ENCODE measurements around the gene NAGS. TPM values are rescaled to one million over a fixed set of nuclear protein-coding genes. Genes with fewer than 3 reads are reported as not detected.

The NAGS gene
- total RNA-seq, 1 donor from 2014 or later = 0.49 TPM

- peaks cover 3% of the 10 kb centered on the region for H3K4me1 Mint-ChIP-seq (ENCODE audit: low read depth, unreplicated experiment)
- H3K9me3 Mint-ChIP-seq (ENCODE audit: unreplicated experiment) = peaks cover 5% of the 10 kb centered on the region
- no peaks in the 10 kb centered on the region for H3K36me3 Mint-ChIP-seq (ENCODE audit: unreplicated experiment)
- H3K27me3 Mint-ChIP-seq (ENCODE audit: unreplicated experiment) = peaks cover 15% of the 10 kb centered on the region
- H3K4me3 Mint-ChIP-seq (ENCODE audit: unreplicated experiment) = peak overlapping the region; percentile 90
- peak; percentile 82 for TF ChIP-seq CTCF (IDR thresholded peaks at IDR 0.05; ENCODE audit: partially characterized antibody, unreplicated experiment)
- H3K27ac Mint-ChIP-seq (ENCODE audit: unreplicated experiment) = peak overlapping the region; percentile 17
- peak; percentile 97 for DNase-seq
These were observed 2.4 kb downstream of the NAGS start for GRCh38 chr17:44006598-44007345.

DNA sequence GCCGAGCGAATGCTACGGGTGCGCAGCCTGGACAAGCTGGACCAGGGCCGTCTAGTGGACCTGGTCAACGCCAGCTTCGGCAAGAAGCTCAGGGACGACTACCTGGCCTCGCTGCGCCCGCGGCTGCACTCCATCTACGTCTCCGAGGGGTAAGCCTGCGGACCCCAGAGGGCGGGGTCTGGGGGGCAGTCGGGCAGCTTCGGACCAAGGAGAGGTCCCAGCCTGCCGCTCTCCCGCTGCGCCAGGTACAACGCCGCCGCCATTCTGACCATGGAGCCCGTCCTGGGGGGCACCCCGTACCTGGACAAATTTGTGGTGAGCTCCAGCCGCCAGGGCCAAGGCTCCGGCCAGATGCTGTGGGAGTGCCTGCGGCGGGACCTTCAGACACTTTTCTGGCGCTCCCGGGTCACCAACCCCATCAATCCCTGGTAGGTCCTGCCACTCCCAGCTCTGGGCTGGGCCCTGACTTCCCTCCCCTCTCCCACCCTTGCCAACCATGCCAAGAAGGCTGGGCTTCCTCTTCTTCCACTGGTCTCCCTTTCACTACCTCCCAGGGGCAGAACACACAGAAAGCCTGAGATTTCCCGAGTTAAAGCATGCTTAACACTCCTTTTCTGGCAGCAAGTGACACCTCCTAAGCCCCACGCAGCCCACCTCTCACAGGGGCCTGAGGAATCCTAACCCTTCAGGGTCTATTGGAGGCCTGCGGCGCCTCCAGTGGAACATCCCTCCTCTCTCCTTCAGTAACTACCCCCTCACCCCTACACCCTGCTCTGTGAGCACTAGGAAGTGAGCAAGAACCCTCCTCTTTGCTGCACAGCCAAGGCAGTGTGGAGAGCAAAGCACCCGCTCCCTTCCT lies 3.2 kb downstream of the NAGS start:
- Mint-ChIP-seq H3K27me3 (ENCODE audit: unreplicated experiment) (peaks cover 15% of the 10 kb centered on the region), H3K9me3 (ENCODE audit: unreplicated experiment) (peaks cover 5% of the 10 kb centered on the region), H3K36me3 (ENCODE audit: unreplicated experiment) (no peaks in the 10 kb centered on the region), H3K4me1 (ENCODE audit: low read depth, unreplicated experiment) (peaks cover 3% of the 10 kb centered on the region), H3K27ac (ENCODE audit: unreplicated experiment) (no peak overlapping the region), H3K4me3 (ENCODE audit: unreplicated experiment) (peak overlapping the region; percentile 90)
- no peak for DNase-seq
- TF ChIP-seq CTCF (IDR thresholded peaks at IDR 0.05; ENCODE audit: partially characterized antibody, unreplicated experiment) = peak; percentile 60

- DNase-seq = no peak
- Mint-ChIP-seq H3K9me3 (ENCODE audit: unreplicated experiment) (peaks cover 5% of the 10 kb centered on the region), H3K4me1 (ENCODE audit: low read depth, unreplicated experiment) (peaks cover 3% of the 10 kb centered on the region), H3K4me3 (ENCODE audit: unreplicated experiment) (peak overlapping the region; percentile 90), H3K27ac (ENCODE audit: unreplicated experiment) (no peak overlapping the region), H3K36me3 (ENCODE audit: unreplicated experiment) (no peaks in the 10 kb centered on the region), H3K27me3 (ENCODE audit: unreplicated experiment) (peaks cover 13% of the 10 kb centered on the region)
- TF ChIP-seq CTCF (IDR thresholded peaks at IDR 0.05; ENCODE audit: partially characterized antibody, unreplicated experiment) = no peak
These were observed 3.9 kb downstream of the NAGS start for GRCh38 chr17:44008205-44008909.

DNA sequence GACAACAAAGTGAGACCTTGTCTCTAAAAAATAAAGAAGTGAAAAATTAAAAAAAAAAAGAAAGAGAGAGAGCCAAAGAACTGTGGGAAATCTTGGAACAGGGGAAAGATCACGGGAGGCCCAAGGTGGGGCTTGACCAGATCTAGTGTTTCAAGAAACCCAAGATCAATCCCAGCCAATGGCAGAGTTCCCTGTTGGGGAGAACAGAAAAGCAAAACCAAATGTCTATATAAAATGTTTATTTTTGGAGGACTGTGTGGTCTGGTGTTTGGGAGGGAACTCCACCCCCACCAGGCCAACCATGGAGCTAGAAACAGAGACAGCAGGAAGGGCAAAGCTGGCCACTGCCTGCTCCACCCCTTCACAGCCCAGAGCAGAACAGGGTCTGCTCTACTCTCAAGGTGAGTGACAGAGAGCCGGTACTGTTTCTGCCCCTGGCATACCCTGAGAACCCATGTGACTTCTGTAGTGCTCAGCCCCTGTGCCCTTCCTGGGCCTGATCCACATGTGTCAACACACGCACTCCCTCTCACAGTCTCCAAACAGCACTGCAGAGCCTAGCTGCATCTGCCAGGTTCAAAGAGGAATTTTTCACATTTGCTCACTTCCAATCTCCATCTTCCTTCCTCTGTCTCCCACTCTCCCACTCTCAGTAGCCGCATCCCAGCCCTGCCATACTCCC lies 6.7 kb downstream of the NAGS start:
- Mint-ChIP-seq H3K4me1 (ENCODE audit: low read depth, unreplicated experiment) (peaks cover 3% of the 10 kb centered on the region), H3K27ac (ENCODE audit: unreplicated experiment) (no peak overlapping the region), H3K36me3 (ENCODE audit: unreplicated experiment) (no peaks in the 10 kb centered on the region), H3K27me3 (ENCODE audit: unreplicated experiment) (peaks cover 10% of the 10 kb centered on the region), H3K9me3 (ENCODE audit: unreplicated experiment) (peaks cover 8% of the 10 kb centered on the region), H3K4me3 (ENCODE audit: unreplicated experiment) (no peak overlapping the region)
- no peak for TF ChIP-seq CTCF (IDR thresholded peaks at IDR 0.05; ENCODE audit: partially characterized antibody, unreplicated experiment)
- DNase-seq = no peak

Measured in glutamatergic neuron (in vitro differentiated cells).